GM18867 (cell line): Measurements from ENCODE around the gene NOTCH1.
A peak's percentile ranks its signal among the peaks of the same experiment; 100 is the strongest.
"Not testable (repeated sequence)": the region's sequence is repeated elsewhere in the genome, so short reads cannot be mapped to it uniquely, and the experiment has no call there.

Source experiments
- ATAC-seq: cut with Tn5 transposase; IDR thresholded peaks from one replicate; pipeline ENCODE4 v1.9.1; 2021; ENCODE audit warnings: mild to moderate bottlenecking, moderate library complexity; ENCODE audit not compliant: unreplicated experiment

The NOTCH1 gene

GRCh38 chr9:136565715-136566552 lies 20.1 kb upstream of the NOTCH1 start:
- ATAC-seq, result no peak

- ATAC-seq, result no peak
Measured at GRCh38 chr9:136565086-136565714, 19.4 kb upstream of the NOTCH1 start.

DNA sequence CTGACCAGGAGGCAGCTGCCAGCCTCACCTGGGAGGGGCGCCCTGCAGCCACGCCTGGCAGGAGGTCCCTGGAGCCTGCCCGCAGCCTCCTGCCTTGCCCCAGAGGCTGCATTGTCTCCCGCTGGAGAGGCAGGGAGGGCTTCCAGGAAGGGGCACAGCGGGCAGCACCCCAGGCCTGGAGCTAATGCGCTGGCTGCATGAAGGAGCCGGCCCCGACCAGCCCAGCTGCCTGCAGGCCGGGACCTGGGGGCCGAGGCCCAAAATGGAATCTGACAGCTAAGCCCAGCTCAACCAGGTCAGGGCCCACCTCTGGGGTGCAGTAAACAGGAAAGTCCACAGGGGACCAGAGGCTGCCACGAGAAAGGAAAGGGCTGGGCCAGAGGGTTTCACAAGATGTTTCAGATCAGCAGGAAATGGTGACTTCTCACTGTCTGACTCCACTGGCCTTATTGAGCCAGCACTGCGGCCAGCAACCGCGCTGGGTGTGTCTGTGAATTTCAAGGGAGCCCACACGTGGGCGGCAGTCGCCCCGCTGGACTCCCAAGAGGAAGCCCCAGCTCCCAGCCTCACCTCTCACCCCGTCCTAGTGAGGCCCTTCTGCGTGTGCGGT lies 18.6 kb upstream of the NOTCH1 start:
- ATAC-seq, result peak; percentile 71

GRCh38 chr9:136563646-136564325 lies 17.9 kb upstream of the NOTCH1 start:
- no peak for ATAC-seq

- ATAC-seq, result no peak
Measured at GRCh38 chr9:136562746-136563495, 17.1 kb upstream of the NOTCH1 start.

DNA sequence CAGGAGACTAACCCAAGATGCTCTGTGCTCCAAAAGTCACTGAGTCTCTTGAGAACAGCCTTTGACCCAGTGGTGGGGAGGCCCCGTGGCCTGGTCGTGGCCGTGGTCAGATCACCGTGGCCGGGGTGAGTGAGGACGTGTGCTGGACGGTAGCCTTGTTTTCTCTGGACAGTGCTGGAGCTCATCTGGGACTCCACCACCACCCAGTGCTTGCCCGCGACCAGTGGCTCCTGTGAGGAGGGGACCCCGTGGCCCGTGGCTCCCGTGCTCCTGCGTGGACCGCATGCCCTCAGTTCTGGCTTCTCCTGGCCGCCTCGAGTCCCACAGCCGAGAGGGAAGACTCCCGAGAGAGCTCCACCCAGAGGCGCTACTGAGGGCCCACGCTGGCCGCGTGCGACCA lies 15.9 kb upstream of the NOTCH1 start:
- ATAC-seq, result no peak

- no peak for ATAC-seq
Measured at GRCh38 chr9:136560586-136560985, 14.7 kb upstream of the NOTCH1 start.

DNA sequence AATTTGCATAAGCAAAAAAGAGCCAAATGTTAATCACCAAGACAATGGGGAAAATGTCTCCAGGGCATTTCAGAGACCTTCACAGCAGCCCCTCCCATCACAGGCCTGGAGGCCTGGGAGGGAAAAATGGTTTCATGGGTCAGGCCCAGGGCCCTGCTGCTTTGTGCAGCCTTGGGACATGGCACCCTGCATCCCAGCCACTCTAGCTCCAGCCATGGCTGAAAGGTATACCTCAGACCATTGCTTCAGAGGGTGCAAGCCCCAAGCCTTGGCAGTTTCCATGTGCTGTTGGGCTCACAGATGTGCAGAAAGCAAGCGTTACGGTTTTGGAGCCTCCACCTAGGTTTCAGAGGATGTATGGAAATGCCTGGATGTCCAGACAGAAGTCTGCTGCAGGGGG lies 13.5 kb upstream of the NOTCH1 start:
- not testable (repeated sequence) for ATAC-seq

DNA sequence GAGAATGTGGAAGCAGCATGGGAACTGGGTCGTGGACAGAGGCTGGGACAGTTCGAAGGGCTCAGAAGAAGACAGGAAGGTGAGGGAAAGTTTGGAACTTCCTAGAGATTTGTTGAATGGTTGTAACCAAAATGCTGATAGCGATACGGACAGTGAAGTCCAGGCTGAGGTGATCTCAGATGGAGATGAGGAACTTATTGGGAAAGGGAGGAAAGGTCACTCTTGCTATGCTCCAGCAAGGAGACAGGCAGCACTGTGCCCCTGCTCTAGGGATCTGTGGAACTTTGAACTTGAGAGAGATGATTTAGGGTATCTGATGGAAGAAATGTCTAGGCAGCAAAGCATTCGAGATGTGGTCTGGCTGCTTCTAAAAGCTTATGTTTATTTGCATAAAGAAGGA lies 13.0 kb upstream of the NOTCH1 start:
- ATAC-seq, result not testable (repeated sequence)

- no peak for ATAC-seq
Measured at GRCh38 chr9:136558373-136558772, 12.5 kb upstream of the NOTCH1 start.

DNA sequence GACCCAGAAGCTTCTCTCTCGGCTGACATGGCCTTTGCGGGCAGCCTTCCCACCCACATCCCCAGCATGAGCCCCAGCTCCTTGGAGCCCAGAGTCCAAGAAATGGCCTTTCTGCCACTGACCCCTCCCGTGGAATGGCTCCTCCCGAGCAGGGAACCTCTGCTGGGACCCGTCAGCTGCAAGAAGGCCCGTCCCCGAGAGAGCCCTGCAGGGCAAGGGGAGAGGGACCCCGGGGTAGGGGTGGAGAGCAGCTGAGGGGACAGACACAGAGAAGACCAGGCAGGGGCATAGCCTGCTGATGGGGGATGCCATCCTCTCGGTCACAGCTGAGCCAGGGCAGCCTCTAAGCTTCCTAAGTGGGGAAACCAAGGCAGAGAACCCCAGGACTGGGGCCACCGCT lies 11.2 kb upstream of the NOTCH1 start:
- ATAC-seq, result no peak

- ATAC-seq, result no peak
Measured at GRCh38 chr9:136556166-136556565, 10.3 kb upstream of the NOTCH1 start.

DNA sequence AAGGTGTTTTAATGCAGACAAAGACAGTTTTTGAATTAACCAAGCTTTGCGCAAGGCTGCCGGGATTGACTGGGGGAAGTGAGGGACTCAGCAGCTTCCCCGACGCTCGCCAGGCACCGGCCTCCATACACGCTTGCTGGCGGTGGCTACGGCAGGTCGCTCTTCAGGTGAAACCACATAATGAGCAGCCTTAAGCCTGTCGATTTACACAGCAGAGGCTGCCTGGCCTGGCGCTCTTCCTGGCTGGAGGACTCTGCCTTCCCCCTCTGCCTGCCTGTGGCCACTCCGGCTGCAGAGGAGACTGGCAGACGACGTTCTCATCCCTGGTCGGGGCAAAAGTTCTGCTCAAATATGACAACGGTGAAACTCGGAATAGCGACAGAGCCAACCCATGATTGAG lies 9.0 kb upstream of the NOTCH1 start:
- no peak for ATAC-seq

- ATAC-seq, result no peak
Measured at GRCh38 chr9:136553581-136553980, 7.7 kb upstream of the NOTCH1 start.

DNA sequence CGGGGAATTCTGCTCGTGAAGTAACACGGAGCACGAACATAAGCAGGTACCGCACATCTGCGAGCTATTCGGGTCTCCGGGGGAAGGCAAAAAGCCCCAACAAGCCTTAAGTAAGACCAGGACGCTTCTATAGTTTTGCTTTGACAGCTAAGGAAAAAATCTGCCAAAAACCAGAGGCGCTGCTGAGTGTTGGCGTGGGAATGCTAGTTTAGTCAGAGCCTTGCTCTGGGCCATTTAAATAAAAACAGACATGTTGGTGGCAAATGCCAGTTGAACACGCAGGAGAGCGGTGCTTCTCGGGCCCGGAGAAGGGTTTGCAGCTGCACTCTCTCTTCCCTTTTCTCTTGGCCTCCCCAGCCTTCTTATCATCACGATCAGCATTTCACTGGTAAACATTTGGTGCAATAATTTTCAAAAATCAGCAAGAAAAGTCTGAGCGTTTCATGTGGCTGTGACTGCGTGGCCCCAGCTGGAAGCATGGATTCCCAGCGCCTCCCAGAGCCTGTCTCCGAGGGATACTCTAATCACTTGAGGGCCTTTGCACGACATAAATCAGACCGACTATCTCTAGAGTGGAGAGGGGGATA lies 6.4 kb upstream of the NOTCH1 start:
- no peak for ATAC-seq

DNA sequence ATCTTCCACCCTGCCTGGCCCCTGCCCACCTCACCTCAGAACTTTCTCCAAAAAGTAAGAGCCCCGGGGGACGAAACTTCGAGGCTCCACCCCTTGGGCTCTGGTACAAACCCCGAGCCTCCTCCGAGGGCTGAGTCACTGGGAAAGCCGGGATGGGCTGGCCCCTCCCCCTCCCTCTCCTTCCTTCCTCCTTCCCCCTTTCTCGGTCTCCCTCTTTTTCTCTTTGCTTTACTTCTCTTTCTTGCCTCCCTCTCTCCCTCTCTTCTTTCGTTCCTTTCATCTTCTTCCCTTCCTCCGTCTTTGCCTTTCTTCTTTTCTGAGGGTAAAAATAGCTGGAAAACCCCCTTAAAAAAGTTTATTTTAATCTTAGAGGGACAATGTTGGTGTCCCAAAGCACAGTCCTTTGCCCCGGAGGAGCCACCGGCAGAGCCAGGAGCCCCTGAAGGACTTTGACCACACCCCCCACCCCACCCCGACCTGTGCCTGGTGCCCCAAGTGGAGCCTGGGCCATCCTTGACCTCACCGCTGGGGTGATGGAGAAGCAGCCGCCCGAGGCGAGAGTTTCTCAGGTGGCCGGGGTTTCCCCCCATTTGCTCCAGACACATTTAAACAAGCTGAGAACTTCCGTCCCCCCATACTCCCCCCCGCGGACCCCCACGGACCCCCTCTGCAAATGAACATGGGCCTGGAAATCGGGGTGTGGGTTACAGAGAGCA lies 5.7 kb upstream of the NOTCH1 start:
- ATAC-seq, result no peak

- ATAC-seq, result no peak
Measured at GRCh38 chr9:136550439-136551289, 4.8 kb upstream of the NOTCH1 start.

DNA sequence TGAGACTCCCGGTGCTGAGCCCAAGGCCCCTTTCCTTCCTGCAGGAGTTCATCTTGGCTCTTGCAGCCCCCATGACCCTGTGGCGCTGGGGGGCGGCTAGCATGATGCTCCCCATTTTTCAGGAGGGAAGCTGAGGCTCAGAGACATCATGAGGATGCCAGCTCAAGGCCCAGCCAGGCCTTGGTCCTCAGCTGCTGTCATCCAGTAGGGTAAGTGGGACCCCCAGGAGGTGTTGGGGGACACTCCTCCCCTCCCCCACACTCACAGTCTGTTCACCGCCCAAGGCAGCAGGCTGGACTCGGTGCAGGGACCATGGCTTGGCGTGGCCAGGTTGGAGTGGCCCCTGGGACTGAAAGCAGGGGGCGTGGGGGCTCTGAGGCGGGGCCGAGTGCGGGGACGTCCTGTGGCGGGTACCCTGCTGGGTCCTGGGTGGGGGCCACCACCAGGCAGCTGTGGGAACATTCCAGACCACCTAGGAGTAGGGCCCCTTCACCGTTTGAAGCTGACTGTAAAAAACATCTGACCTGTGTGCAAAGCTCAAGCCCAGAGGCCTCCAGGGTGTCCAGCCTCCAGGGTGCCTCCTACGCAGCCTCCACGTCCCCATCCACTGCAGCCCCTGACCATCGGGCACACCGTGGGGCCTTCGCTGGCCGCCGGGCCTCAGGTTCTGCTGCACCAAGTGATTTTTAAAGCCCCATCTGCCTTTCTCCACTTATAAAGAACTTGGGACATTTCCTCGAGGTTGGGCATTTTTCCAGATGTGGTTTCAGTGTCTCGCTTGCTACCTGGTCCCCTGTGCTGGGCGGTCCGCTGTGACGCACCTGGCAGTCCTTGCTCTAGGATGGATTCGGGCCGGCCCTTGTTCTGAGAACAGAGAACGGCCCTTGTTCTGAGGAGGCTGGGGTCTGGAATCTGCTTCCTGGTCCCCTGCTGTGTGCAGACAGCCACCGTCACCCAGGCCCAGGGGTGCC lies 3.4 kb upstream of the NOTCH1 start:
- no peak for ATAC-seq
